Stomach (tissue), 9 donors: ENCODE data around the gene S100A5. TPM values are rescaled to one million over a fixed set of nuclear protein-coding genes. Genes with fewer than 3 reads are reported as not detected.

Source experiments
- DNase-seq, 2 donors: peaks; one replicate each; pipeline versions ENCODE4 v3.0.0 to v3.0.0-alpha.2; 2013 to 2019
- H3K27ac ChIP-seq, 5 donors: fragments of 200-600 bp in 4 of 5; sonication (generic) in 4 of 5; one replicate each; pipeline ENCODE4 v1.5.1; 2013 to 2019; ENCODE audit warnings: mild to moderate bottlenecking in 1 of 5, moderate library complexity in 1 of 5
- H3K27me3 ChIP-seq, 3 donors: fragments of 200-600 bp; sonication (generic); one replicate each; pipeline ENCODE4 v1.5.1; 2017 to 2019; ENCODE audit warnings: mixed run types in 1 of 3
- H3K36me3 ChIP-seq, 4 donors: fragments of 200-600 bp; sonication (generic); 1 replicate in 3 of 4; 2 replicates in 1 of 4; pipeline ENCODE4 v1.5.1; 2016 to 2019
- H3K4me1 ChIP-seq, 4 donors: fragments of 200-600 bp; sonication (generic); one replicate each; pipeline ENCODE4 v1.5.1; 2016 to 2019
- H3K4me3 ChIP-seq, 4 donors: fragments of 200-600 bp; sonication (generic) in 3 of 4; one replicate each; pipeline ENCODE4 v1.5.1; 2016 to 2019; ENCODE audit warnings: mild to moderate bottlenecking in 1 of 4
- H3K9me3 ChIP-seq, 4 donors: fragments of 200-600 bp; sonication (generic); one replicate each; pipeline ENCODE4 v1.5.1; 2016 to 2019
- CTCF ChIP-seq, 7 experiments: fragments of 450-650 bp in 4 of 7; fragments of 200-600 bp in 3 of 7; sonication (generic) in 3 of 7; IDR thresholded peaks; one replicate each; pipeline ENCODE4 v1.5.1; 2016 to 2019; ENCODE audit warnings: antibody characterized with exemption in 7 of 7, control low read depth in 2 of 7, mild to moderate bottlenecking in 1 of 7
- EP300 ChIP-seq: sonication (generic); formaldehyde crosslinking; IDR thresholded peaks from one replicate; pipeline ENCODE4 v1.6.1; 2017; ENCODE audit warnings: antibody characterized with exemption
- POLR2A ChIP-seq, 4 donors: fragments of 450-650 bp; IDR thresholded peaks; one replicate each; pipeline ENCODE4 v1.6.1; 2016; ENCODE audit warnings: antibody characterized with exemption in 4 of 4, control low read depth in 2 of 4, mild to moderate bottlenecking in 1 of 4, moderate library complexity in 1 of 4
- POLR2AphosphoS5 ChIP-seq, 3 donors: sonication (generic); formaldehyde crosslinking; IDR thresholded peaks; one replicate each; pipeline ENCODE4 v1.6.1; 2016; ENCODE audit warnings: antibody characterized with exemption in 3 of 3
- WGBS, 5 donors: extraction: QIAGEN DNeasy Blood & Tissue Kit in 3 of 5; methylation state at CpG; one replicate each; pipeline versions ENCODE4 v1.1.5 to v1.1.7; 2013 to 2018; 5-methylcytosine and 5-hydroxymethylcytosine counted together
- intact Hi-C: fragments of 100-400 bp; cut with DNase I; formaldehyde crosslinking; loops from one replicate; pipeline ENCODE4 v1.15.1; 2023; ENCODE audit warnings: low total_unique reads
- polyA plus RNA-seq, 3 donors: library from polyadenylated mRNA; stranded (reverse); fragments of 200-250 nt; gene quantifications; one replicate each; pipeline ENCODE4 v1.2.3, GENCODE V29; 2013
- total RNA-seq, 5 donors: library from RNA; depleted of rRNA; stranded (reverse); fragments of >200 nt; gene quantifications; one replicate each; pipeline versions ENCODE4 v1.1.0 to v1.2.3, GENCODE V29; 2014 to 2016
- donor health status: healthy with polysubstance abuse.
- donor health status: Bipolar disorder and iron deficiency.
- donor health status: healthy.

The S100A5 gene
- total and polyA plus RNA-seq, 8 donors: not detected

DNA sequence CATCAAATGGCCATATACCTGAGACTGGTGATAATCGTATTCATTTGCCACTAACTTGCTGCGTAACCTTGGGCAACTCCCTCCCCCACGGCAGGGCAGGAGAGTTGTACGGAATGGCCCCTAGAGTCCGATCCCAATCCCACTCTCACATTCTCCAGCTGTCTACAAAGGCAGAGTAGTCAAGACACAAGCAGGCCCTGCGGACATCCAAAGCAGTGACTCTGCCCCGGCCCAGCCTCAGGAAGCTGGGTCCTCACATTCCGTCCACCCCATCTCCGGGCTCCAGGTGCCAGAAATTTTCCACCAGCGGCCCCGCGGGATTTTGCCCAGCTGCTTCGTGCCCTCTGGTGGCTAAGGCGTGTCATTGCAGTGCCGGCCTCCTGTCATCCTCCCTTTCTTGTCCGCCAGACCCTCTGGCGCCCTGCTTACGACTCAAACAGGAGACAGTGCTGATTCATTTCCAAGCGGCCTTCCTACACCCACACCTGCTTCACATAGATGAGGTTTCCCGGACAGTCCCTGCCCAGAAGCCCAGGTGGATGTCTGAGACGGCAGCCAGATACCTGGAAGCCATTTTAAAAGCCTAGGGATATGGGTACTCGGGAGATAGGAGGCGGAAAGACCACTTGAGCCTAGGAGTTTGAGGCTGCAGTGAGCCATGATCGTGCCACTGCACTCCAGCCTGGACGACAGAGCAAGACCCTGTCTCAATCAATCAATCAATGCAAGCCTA, 27.8 kb upstream of the S100A5 start:
- TF ChIP-seq CTCF (IDR thresholded peaks at IDR 0.05) (peak in 6 of 7 experiments; percentile 99 to 100 (median 100)), EP300 (no peak), POLR2A (IDR thresholded peaks at IDR 0.05) (no peak), POLR2AphosphoS5 (IDR thresholded peaks at IDR 0.05) (peak in 2 of 3 donors; percentile 12 to 82)
- Histone ChIP-seq H3K4me1 (peaks cover 41 to 63% (median 50%) of the 10 kb centered on the region in 4 donors), H3K4me3 (peak overlapping the region; percentile 16 to 36 (median 26)), H3K27ac (peak overlapping the region; percentile 60 to 94 (median 92)), H3K27me3 (no peaks in the 10 kb centered on the region), H3K36me3 (no peaks in the 10 kb centered on the region), H3K9me3 (no peaks in the 10 kb centered on the region)
- peak; percentile 92 to 95 for DNase-seq
- intact Hi-C loops: loop anchor here (5.0 kb wide), 1 partner anchor 36 kb away; no protein-coding TSS in a partner anchor
- WGBS, 5 donors: 7 to 13% (median 9%) methylated on average over 15 to 25 of the region's 25 CpGs

DNA sequence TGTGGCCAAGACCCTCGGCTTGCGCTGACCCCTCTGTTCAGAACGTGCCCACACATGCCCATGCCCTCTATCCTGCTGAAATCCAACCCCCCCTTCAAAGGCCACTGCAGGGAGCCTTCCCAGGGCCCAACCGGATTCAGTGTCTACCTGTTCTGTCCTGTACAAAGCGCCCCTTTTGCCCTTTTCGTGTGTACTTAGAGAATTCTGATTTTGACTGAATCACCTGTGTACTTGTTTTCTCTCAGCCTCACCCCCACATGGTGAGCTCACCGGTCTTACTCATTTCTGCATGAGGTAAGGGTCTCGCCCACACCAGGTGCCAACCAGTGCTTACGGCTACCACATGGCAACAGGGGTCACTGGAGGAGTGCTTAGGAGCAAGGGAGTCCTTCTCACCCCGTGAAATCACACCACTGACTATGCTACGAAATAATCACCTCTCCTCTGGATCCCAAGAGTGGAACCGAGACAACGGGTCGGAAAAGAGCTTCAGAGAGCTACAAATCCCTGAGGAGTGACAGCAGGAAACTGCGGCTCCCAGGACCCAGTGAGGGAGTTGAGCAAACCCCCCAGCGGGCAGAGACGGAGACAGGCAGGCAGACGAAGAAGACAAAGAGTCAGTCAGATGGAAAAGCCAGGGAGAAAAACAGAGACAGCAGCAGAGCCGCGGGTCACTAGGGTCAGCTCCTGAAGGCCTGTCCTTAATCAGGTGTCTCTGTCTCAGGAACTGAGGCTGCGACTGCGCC, 27.1 kb upstream of the S100A5 start:
- WGBS, 5 donors: 80 to 85% (median 82%) methylated on average over 21 to 22 of the region's 22 CpGs
- TF ChIP-seq POLR2AphosphoS5 (IDR thresholded peaks at IDR 0.05): peak in 1 of 3 donors; percentile 39
- no peak for TF ChIP-seq POLR2A (IDR thresholded peaks at IDR 0.05)
- Histone ChIP-seq H3K27ac (peak overlapping the region; percentile 60 to 94 (median 92)), H3K4me1 (peaks cover 35 to 55% (median 46%) of the 10 kb centered on the region in 4 donors), H3K9me3 (no peaks in the 10 kb centered on the region), H3K36me3 (no peaks in the 10 kb centered on the region), H3K4me3 (peak overlapping the region in 2 of 4 donors; percentile 25 to 26), H3K27me3 (no peaks in the 10 kb centered on the region)
- intact Hi-C loops: loop anchor here (5.0 kb wide), 1 partner anchor 35 kb away; no protein-coding TSS in a partner anchor
- DNase-seq: peak in 1 of 2 donors; percentile 80

DNA sequence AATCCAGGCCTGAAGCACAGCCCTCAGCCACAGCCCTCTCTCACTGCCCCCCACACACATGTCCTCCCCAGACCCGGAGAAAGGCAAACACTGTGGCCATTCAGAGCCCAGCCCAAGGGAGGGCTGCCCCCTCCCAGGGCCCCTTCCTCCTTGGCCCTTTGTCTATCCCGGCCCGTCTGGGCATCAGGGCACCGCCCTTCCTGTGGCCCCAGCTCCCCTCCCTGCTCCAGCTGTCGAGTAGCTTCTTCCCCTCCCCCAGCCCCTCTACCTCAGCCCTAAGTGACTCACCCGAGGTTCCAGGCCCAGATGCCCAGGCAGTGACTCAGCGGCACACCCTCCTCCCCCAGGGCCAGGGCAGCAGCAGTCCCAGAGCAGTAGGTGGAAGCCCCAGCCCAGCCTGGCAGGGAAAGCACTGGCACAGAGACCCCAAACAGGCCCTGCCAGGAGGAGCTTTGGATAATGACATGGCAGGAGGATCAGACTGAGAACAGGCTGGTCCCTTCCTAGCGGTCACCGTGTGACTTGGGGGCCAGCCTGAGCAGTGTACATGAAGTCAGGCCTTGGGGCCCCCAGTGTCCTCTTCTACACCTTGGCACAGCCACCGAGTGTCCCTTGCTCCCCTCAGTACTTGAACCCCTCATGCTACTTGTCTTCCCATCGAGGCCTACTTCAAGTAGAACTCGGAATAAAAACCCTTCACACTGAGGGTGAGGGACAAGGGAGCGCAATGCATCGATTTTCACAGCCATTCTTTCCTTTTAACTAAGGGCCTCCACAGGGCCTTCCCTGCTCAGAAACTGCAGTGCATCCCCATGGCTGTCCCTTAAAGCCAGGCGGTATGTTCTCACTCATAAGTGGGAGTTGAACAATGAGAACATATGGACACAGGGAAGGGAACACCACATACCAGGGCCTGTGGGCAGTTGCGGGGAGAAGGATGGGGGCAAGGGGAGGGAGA, 26.0 kb upstream of the S100A5 start:
- intact Hi-C loops: loop anchor here (5.0 kb wide), 1 partner anchor 34 kb away; no protein-coding TSS in a partner anchor

DNA sequence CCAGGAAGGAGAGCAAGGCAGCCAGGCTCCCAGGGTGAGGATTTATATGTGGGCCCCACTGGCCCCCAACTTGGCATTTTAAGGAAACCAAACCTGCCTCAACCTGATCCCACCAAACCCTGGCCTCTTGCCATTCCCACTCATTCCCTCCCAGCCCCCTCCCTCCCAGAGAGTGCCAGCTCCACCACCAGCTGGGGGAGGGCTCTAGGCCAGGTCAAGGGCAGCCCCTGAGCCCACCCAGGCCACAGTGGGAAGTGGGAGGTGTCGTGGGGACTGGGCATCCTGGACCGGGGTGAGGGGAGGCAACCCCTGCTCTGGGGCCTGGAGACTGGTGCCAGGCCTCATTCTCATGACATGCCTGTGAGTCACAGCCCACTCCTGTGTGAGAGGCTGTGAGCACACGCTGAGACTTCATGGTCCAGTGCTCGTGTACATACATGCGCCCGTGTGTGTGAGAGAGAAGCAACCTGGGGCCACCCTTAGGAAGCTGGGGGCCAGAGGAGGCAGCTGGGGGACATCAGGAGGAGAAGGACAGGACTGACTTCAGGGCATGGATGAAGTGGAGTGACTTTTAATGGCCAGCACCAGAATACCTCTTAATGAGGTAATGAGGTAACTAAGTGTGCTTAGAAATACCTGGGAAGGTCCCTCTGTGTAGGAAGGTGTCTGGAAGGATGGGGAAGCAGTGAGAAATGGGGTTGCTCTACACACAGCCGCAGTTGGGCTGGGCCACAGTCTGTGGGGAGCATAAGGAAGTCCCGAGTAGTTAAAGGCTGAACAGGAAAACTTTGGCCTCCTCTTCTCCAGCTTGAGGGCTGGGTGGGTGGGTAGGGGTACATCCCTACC, 25.0 kb upstream of the S100A5 start, which contains the start of gene S100A2:
S100A2 (minus strand) TSS at position 316 of the 846 bp plus-strand sequence. CDS start 1,967 bp downstream, outside the sequence.
- H3K4me3 ChIP-seq: no peak within 1 kb of the TSS
- TF ChIP-seq CTCF (IDR thresholded peaks at IDR 0.05) (no peak), POLR2AphosphoS5 (IDR thresholded peaks at IDR 0.05) (peak in 2 of 3 donors; percentile 45 to 71)
- no peaks in the 10 kb centered on the region for H3K9me3 ChIP-seq
- H3K36me3 ChIP-seq: no peaks in the 10 kb centered on the region
- peak within 1 kb of the TSS; percentile 91 to 94 (median 92) for H3K27ac ChIP-seq
- WGBS, 5 donors: 31 to 49% (median 48%) methylated on average over 7 to 8 of the region's 8 CpGs
- peak; percentile 46 to 75 for DNase-seq
- intact Hi-C loops: loop anchor here (5.0 kb wide), 1 partner anchor 33 kb away; no protein-coding TSS in a partner anchor
- no peaks in the 10 kb centered on the region for H3K27me3 ChIP-seq
- peaks cover 33 to 41% (median 39%) of the 10 kb centered on the region in 4 donors for H3K4me1 ChIP-seq

More for the DNA sequence above, 26.0 kb upstream of the S100A5 start:
- DNase-seq: peak; percentile 93 to 97
- Histone ChIP-seq H3K27me3 (no peaks in the 10 kb centered on the region), H3K36me3 (no peaks in the 10 kb centered on the region), H3K27ac (peak overlapping the region; percentile 91 to 94 (median 92)), H3K9me3 (no peaks in the 10 kb centered on the region), H3K4me3 (no peak overlapping the region), H3K4me1 (peaks cover 33 to 44% (median 39%) of the 10 kb centered on the region in 4 donors)
- whole genome bisulfite sequencing, 5 donors: 39 to 42% (median 40%) methylated on average over 14 to 16 of the region's 16 CpGs
- peak; percentile 59 to 91 (median 88) for TF ChIP-seq POLR2AphosphoS5 (IDR thresholded peaks at IDR 0.05)
- no peak for TF ChIP-seq POLR2A (IDR thresholded peaks at IDR 0.05)
